ENCODE measurements around the gene ZMYM4. TPM values are rescaled to one million over a fixed set of nuclear protein-coding genes. Genes with fewer than 3 reads are reported as not detected.
"Not testable (repeated sequence)": the region's sequence is repeated elsewhere in the genome, so short reads cannot be mapped to it uniquely, and the experiment has no call there.

The ZMYM4 gene
- total RNA-seq, 1 experiment from 2014 or later: 24.0 TPM

DNA sequence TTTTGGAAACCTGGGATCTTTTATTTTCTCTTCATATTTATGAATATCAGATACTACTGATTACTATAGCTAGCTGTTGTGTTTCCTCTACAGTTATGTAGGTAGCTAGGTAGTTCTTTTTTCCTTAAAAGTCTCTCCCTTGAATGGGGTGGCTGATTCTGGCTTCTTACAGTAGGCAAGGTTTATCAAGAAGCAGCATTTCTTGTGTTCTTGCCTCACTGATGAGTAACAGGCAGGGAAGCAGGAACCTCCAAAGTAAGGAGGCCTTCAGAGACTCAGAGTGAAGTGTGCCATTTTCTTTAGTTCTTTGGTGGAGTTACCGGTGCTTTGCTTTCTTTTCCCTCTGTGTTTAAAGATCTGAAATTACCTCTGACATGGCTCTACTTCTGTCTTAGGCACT, 56.0 kb downstream of the ZMYM4 start:
- no peak for DNase-seq (ENCODE audit: low read depth)

DNA sequence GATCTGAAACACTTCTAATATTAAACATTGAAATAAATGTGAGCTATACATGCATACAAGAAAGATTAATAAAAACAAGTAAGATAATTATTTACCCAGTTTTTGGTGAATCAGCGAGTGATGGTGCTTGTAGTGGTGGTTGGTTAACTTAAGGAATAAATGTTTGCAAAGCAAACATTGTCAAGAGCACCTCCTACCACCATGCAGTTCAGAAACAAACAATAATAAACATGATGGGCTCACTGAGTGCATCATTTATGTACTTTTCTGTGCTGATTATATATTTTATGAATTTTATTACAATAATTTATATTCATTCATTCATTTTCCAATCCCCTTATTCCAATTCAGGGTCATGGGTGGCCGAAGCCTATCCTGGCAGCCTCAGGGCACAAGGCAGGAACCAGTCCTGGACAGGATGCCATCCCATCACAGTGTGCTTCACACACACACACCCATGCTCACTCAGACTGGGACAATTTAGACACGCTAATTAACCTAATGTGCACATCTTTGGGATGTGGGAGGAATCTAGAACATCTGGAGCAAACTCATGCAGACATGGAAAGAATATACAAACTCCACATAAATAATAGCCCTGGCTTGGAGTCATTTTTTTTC, 57.8 kb downstream of the ZMYM4 start:
- no peak for DNase-seq (ENCODE audit: low read depth)

DNA sequence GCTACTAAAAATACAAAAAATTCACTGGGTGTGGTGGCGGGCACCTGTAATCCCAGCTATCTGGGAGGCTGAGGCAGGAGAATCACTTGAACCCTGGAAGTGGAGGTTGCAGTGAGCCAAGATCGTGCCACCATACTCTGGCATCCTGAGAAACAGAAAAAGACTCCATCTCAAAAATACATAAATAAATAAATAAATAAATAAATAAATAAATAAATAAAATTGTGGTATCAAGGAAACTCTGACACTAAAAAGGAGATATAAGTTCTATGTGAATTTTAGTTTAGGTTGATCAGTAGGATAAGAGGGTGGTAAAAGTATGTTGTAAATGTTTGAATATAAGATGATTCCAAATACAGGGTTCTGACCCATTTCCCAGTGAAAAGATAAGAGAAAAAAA, 63.1 kb downstream of the ZMYM4 start:
- DNase-seq (ENCODE audit: low read depth): not testable (repeated sequence)

DNA sequence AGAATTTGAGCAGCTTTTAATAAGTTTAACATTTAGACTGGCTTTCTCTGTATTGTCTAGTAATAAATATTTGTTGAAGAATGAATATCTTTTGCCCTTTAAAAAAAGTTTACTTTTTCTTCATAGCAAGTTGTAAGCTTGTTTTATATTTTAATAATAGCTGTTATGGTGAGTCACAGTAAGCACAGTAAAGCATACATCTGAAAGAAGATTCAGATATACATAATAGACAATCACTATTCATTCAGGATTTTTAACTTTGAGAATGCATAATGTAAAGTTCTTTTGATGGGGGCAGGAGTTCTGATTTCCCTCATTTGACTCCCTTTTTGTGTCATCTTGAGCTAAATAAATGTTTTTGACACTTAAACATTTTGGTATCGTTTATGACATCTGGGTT, 66.0 kb downstream of the ZMYM4 start:
- no peak for DNase-seq (ENCODE audit: low read depth)

DNA sequence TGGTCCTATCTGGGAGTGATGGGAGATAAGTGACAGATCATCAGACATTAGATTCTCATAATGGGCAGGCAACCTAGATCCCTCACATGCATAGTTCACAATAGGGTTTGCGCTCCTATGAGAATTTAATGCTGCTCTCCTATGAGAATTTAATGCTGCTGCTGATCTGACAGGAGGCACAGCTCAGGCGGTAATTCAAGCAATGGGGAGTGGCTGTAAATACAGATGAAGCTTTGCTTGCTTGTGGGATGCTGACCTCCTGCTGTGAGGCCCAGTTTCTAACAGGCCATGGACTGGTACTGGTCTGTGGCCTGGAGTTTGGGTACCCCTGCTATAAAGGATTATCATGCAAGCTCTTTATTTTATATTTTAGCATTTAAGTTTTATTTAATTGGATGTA, 72.0 kb downstream of the ZMYM4 start:
- no peak for DNase-seq (ENCODE audit: low read depth)

DNA sequence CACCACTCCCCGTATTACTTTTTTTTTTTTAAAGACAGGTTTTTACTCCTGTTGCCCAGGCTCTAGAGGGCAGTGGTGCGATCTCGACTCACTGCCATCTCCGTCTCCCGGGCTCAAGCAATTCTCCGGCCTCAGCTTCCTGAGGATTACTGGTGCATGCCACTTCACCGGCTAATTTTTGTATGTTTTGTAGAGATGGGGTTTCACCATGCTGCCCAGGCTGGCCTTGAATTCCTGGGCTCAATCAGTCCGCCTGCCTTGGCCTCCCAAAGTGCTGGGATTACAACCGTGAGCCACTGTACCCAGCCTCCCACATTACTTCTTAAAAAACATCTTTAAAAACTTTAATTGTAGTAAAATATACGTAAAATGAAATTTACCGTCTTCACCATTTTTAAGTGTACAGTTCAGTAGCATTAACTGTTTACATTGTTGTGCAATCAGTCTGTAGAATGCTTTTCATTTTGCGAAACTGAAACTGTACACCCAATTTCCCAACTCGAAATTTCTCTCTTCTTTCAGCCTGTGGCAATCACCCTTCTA, 77.0 kb downstream of the ZMYM4 start:
- no peak for DNase-seq (ENCODE audit: low read depth)

DNA sequence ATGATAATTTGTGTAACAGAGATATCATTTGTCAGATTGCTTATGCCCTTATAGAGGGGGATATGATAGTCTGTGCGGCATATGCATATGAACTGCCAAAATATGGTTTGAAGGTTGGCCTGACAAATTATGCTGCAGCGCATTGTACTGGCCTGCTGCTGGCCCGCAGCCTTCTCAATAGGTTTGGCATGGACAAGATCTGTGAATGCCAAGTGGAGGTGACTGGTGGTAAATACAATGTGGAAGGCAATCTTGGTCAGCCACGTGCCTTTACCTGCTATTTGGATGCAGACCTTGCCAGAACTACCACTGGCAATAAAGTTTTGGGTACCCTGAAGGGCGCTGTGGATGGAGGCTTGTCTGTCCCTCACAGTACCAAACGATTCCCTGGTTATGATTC, 82.4 kb downstream of the ZMYM4 start:
- no peak for DNase-seq (ENCODE audit: low read depth)

DNA sequence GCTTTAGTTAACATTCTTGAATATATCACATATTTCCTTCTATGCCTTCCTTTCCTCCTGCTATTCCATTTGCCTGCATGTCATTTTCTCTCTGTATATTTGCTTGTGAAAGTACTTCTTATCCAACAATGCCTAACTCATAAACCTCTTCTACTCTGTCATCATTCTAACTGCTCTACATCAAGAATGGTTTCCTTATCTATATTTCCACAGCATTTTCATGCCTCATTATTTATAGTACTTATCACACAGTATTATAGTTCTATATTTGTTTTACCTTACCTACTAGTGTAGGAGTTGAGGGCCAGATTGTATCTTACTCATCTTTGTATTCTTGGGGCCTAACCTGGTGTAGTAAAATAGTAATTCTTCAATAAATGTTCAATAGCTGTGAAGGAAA, 91.5 kb downstream of the ZMYM4 start:
- no peak for DNase-seq (ENCODE audit: low read depth)

DNA sequence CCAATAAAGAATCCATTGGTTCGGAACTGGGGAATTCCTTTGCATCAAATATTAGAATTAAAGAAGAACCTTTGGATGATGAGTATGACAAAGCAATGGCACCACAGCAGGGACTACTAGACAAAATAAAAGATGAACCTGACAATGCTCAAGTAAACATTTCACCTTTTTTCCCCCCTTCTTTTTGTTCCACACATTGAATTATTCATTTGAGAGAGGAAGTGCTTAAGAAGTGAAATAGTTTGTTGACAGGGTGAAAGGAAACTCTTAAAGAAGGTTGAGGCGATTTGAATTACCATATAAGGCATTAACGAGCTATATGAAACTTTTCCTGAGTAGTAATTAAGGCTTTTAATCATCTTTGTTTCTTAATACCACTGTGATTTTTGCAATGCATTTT, 93.1 kb downstream of the ZMYM4 start:
- DNase-seq (ENCODE audit: low read depth): no peak

DNA sequence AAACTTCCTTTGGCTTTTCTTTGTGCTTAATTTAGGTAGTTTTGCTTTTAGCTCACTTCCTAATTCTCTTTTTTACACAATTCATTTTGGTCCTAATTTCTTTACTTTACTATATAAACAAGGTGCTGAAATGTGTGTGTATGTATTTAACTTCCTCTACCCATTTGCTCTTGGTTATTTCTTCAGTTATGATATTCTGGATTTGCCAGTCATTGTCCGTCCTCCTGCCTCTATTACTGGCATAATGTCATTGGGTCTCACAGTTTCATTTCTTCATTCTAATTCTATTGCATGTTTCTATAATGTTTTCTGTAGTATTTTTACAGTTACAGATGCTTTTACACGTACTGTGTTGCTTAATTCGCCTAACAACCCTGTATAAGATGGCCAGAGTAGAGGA, 96.2 kb downstream of the ZMYM4 start:
- DNase-seq (ENCODE audit: low read depth): no peak

DNA sequence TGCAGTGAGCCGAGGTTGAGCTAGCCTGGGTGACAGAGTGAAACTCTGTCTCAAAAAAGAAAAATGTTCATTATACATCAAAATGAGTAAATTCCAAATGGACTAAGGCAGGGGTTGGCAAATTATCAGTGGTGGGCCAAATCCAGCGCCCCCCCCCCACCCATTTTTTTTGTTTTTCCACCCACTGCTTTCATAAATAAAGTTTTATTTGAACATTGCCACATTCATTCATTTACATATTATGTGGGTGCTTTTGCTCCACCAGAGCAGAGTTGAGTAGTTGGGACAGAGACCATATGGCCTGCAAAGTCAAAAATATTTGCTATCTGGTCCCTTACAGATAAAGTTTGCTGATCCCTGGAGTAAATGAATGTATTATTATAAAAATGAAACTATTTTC, 99.4 kb downstream of the ZMYM4 start:
- no peak for DNase-seq (ENCODE audit: low read depth)

DNA sequence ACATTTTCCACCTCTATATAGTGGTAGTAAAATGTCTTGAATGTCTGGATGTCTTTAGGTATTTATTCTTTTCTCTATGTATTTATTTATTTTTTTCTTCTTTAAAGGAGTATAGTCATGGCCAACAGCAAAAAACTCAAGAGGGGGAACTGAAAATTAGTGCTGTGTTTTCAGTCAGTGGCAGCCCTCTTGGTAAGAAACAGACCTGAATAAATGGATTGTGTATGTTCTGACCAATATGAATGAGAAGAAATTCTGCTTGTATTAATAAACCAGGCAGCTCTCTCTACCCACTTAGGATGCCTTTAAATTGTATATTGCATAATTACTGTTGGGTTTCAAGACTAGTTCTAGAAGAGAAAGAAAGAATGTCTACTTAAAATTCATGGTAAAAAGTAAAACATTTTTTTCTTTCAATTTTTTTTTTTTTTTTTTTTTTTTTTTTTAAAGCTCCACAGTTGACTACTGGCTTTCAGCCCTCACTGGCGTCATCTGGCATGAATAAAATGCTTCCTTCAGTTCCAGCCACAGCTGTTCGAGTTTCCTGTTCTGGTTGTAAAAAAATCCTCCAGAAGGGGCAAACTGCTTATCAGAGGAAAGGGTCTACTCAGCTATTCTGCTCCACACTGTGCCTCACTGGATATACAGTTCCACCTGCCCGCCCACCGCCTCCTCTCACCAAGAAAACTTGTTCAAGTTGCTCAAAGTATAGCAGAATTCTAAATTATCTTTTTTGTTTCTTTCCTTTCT, 101.6 kb downstream of the ZMYM4 start:
- no peak for DNase-seq (ENCODE audit: low read depth)

DNA sequence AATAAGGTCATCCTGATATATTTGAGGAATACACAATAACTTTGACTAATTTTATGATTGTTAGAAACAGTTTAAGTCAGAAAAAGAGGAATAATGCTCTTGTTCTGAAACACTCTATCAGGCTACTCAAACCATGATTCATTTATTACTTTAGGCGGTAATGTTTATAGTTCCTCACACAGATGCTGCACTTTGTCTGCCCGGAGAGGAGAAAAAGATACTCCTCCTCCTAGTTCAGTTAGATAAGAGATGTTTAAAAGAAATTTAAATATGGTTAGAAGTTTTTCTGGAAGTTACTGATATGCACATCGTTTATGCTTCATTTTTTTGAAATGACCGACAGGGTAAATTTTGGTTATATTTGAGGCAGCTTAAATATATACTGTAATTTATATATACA, 103.0 kb downstream of the ZMYM4 start:
- DNase-seq (ENCODE audit: low read depth): no peak

DNA sequence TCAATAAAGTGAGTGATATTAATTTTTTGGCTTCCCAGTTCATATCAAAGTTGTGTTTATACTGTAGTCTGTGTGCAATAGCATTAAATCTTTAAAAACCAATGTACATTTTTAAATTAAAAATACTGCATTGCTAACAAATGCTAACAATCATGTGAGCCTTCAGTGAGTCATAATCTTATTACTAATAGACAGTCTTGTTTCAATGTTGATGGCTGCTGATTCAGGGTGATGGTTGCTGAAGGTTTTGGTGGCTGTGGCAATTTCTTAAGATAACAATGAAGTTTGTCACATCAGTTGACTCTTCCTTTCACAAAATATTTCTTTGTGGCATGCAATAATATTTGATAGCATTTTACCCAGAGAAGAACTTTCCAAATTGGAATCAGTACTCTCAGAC, 109.0 kb downstream of the ZMYM4 start:
- DNase-seq (ENCODE audit: low read depth): peak; percentile 37

DNA sequence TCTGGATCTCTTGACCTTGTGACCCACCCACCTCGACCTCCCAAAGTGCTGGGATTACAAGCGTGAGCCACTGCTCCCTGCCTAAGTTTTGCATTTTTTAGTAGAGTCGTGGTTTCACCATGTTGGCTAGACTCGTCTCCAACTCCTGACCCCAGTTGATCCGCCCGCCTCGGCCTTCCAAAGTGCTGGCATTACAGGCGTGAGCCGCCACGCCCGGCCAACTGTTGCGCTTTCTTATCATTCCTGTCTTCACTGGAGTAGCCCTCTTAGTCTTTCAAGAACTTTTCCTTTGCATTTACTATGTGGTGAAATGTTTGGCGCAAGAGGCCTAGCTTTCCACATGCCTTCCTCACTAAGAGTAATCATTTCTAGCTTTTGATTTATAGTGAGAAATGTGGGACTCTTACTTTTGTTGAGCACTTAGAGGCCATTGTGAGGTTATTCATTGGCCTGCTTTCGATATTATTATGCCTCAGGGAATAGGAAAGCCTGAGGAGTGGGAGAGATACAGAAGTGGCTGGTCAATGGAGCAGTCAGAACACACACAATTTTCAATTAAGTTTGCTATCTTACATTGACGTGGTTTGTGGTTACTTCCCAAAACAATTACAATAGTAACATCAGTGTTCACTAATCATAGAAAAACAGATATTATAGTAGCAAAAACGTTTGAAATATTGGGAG, 111.0 kb downstream of the ZMYM4 start:
- DNase-seq (ENCODE audit: low read depth): no peak

DNA sequence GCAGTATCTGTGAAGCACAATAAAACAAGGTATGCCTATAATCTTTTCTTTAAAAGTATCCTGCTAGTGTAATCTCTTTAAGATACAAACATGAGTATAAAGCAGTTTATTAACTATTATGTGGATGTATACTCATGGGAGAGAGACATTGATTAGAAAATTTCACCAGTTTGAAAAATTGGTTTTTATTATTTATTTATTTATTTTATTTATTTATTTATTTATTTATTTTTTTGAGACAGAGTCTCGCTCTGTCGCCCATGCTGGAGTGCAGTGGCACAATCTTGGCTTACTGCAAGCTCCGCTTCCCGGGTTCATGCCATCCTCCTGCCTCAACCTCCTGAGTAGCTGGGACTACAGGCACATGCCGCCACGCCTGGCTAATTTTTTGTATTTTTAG, 111.6 kb downstream of the ZMYM4 start:
- not testable (repeated sequence) for DNase-seq (ENCODE audit: low read depth)

DNA sequence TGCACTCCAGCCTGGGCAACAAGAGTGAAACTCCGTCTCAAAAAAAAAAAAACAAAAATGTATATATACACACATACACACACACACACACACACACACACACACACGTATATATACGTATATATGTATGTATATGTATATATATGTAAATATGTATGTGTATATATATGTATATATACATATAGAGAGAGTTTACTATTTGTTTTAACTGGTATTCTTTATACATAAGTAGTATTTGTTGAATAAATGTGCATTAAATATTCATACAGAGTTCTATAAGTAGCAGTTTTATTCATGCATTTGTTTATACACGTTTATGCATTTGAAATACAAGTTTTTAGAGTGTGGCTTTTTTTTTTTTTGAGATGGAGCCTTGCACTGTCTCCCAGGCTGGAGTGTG, 113.6 kb downstream of the ZMYM4 start:
- no peak for DNase-seq (ENCODE audit: low read depth)

DNA sequence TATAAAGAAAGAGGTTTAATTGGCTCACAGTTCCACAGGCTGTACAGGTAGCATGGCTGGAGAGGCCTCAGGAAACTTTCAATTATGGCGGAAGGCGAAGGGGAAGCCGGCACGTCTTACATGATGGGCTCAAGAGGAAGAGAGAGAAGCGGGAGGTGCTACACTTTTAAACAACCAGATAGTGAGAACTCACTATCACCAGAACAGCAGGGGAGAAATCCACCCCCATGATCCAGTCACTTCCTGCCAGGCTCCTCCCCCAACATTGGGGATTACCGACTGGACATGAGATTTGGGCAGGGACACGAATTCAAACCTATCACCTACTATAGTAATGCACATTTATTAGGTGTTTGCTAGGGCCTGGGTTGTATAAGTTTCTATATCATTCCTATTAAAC, 117.8 kb downstream of the ZMYM4 start:
- no peak for DNase-seq (ENCODE audit: low read depth)

DNA sequence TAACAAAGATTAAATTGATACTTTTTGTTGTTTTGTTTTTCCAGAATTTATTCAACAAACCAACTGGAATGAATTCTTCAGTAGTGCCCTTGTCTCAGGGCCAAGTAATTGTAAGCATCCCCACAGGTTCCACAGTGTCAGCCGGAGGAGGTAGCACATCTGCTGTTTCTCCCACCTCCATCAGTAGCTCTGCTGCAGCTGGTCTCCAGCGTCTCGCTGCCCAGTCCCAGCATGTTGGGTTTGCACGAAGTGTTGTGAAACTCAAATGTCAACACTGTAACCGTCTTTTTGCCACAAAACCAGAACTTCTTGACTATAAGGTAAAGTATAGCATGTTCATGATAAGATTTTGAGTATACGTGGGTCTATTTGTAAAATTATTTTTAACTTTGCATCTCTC, 118.5 kb downstream of the ZMYM4 start:
- no peak for DNase-seq (ENCODE audit: low read depth)

DNA sequence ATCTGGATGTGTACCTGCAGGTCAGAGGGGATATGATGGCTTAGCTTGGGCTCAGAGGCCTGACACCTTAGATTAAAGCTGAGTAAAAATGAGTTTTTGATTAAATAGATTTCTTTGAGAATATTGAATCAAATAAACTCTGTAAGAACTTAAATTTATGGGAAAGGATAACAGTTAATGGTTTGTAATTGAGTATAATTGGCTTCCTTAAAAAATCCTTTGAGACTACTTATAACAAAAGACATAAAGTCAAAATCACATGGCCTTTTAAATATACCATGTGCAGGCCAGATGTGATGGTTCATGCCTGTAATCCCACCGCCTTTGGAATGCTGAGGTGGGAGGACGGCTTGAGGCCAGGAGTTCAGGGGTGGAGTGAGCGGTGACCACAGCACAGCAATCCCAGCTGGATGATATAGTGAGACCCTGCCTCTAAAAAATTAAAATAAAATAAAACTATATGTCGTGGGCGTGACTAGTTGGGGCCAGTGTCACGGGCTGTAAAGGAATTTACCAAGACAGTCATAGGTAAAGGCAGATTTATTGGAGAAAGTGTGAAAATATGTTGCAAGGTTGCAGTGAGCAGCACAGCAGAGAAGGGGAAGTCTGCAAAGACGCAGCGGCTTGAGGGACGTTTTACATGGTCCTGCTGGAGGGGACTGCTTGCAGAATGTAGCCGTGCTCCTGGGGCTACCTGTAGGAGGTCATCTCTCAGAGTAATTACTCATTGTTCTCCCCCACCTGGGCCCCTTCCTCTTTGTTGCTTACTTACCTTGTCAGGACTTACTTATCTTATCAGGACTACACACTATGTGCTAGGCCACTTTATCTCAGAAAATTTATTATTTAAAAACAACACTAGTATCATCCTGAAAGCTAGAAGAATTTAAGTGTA, 122.3 kb downstream of the ZMYM4 start:
- no peak for DNase-seq (ENCODE audit: low read depth)

DNA sequence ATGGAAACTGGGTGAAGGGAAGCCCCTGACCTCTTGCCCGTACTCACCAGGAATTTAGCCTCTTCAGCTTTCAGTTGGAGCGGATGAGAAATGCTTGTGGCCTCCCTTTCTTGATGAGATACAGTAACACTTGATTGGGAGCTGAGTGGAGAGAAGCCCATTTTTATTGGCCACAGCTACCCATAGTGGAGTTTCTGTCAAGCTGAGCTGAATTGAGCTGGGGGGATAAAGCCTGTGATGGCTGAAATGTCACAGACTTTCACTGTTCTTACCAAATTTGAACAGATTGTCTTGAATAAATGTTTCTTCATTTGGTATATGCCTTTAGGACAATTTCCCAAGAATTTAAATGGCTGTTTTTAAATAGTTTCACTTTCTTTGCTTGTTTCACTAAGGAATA, 125.9 kb downstream of the ZMYM4 start:
- DNase-seq (ENCODE audit: low read depth): no peak

DNA sequence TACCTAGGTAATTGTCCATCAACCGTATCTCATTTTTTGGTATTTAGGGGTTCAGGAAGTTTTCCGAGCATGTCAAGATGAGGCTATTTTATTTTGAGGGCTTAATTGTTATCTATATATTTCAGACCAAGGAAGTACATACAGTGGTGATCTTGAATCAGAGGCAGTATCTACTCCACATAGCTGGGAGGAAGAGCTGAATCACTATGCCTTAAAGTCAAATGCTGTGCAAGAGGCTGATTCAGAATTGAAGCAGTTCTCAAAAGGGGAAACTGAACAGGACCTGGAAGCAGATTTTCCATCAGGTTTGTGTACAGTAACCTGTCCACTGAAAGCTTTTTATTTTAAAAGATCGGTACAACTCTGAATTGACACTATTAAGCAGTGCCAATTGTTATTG, 130.2 kb downstream of the ZMYM4 start:
- no peak for DNase-seq (ENCODE audit: low read depth)

All from HT1080 (cell line).